GM21447 (cell line): ENCODE measurements around the gene KCNQ5.
"Not testable (repeated sequence)": the region's sequence is repeated elsewhere in the genome, so short reads cannot be mapped to it uniquely, and the experiment has no call there.

Experiments used
- ATAC-seq: cut with Tn5 transposase; IDR thresholded peaks from one replicate; pipeline ENCODE4 v1.9.1; 2021; ENCODE audit not compliant: unreplicated experiment

The KCNQ5 gene

DNA sequence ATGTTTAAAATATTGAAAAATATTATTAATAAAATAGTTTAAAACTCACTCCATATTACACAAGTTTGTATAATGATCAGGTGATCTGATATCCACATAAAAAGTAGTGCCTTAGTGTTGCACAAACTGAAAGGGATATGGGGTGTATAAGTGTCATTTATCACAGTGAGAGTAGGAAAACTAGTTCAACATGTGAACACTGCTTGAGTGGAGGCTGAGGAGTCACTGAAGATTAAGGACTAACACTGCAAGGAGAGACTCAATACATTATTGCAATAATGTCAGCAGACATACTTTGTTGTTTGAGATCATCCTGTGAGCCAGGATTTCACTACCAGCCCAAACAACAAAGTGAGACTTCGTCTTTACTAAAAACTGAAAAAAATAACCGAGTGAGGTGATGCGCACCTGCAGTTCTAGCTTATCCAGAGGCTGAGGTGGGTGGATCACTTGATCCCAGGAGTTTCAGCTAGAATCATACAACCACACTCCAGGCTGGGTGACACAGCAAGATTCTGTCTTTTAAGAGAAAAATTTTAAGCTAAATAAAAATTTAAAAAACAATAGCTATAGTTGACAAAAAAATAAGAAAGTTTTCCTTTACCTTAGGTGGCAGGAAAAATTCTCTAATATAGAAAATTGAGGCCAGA, 605.9 kb downstream of the KCNQ5 start:
- ATAC-seq: no peak

GRCh38 chr6:73231986-73232391, 610.1 kb downstream of the KCNQ5 start:
- no peak for ATAC-seq

- ATAC-seq: no peak
Measured at GRCh38 chr6:73233048-73233447, 611.2 kb downstream of the KCNQ5 start.

GRCh38 chr6:73233971-73234370, 612.1 kb downstream of the KCNQ5 start:
- ATAC-seq: not testable (repeated sequence)

GRCh38 chr6:73234733-73235132, 612.9 kb downstream of the KCNQ5 start:
- no peak for ATAC-seq

DNA sequence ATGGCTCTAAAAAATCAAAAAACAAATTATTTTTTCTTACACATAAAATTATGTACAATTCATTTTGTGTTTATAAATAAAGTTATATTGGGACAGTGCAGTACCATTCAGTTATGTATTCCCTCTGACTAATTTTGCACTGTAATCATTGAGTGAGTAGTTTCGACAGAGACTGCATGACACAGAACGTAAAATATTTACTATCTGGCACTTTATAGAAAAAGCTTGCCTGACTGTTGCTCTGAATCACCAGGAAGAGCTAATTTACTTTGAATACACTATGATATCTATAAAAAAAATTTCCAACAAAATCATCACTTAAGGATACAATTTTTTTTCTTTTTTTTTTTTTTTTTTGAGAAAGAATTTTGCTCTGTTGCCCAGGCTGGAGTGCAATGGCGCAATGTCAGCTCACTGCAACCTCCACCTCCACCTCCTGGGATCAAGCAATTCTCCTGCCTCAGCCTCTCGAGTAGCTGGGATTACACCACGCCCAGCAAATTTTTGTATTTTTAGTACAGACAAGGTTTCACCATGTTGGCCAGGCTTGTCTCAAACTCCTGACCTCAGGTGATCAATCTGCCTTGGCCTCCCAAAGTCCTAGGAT, 614.4 kb downstream of the KCNQ5 start:
- ATAC-seq: no peak

DNA sequence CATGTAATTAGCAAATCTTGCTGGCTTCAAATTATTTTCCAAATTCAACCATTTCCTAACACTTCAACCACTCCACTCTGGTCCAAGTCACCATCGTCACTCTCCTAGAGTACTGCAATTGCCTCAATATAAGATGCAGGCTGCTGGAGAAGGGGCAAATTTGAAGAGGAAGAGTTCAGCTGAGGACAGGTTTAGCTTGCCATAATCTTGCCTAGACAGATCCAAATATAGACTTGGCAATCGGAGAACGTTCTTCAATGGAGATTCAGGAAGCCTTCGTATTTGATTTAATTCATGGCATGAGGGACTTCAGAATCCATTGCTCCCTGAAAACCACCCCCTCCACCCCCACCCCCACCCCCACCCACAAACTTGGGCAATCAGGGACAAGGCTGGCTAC, 618.9 kb downstream of the KCNQ5 start:
- ATAC-seq: no peak

DNA sequence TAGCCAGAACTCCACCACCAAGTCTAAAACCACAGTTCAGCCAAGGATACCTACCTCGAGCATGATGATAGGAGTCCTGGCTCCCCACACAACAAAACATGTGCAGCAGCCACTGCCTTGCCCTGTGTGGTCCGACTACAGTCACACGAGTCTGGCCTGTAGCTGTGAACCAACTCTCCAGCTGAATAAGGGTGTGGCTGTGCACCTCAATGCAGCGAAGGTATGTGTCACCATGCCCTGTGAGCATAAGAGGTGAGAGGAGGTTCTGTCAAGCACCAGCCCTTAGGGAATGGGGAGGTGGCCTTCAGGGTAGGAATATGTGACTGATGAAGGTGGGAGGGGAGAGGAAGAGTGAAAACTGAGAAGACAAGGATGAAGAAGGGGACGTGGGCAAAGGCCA, 620.1 kb downstream of the KCNQ5 start:
- no peak for ATAC-seq
